CD1c-positive myeloid dendritic cell (primary cell): ENCODE data around the gene UBXN7.
A peak's percentile ranks its signal among the peaks of the same experiment; 100 is the strongest.
"Not testable (repeated sequence)": the region's sequence is repeated elsewhere in the genome, so short reads cannot be mapped to it uniquely, and the experiment has no call there.

Experiments
- DNase-seq: peaks from one replicate; pipeline ENCODE4 v3.0.0-alpha.2; 2016; ENCODE audit errors: extremely low spot score

Gene UBXN7

DNA sequence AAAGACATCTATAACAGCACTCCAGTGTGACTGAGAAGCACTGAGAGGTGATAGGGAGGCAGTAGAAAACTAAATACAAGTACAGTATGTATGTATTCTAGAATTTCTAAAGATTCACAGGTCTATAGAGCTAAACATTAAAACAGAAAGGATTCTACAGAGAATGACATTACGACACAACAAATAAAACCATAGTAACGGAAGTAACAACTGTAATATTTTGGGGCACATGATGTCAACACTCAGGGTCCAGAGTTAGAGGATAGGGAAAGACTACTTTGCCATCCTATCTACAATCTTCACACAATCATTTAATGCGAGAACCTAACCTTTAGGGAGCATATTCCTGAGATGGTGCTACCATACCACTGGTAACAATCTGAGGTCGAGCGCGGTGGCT lies 13.6 kb downstream of the UBXN7 start:
- peak; percentile 33 for DNase-seq

DNA sequence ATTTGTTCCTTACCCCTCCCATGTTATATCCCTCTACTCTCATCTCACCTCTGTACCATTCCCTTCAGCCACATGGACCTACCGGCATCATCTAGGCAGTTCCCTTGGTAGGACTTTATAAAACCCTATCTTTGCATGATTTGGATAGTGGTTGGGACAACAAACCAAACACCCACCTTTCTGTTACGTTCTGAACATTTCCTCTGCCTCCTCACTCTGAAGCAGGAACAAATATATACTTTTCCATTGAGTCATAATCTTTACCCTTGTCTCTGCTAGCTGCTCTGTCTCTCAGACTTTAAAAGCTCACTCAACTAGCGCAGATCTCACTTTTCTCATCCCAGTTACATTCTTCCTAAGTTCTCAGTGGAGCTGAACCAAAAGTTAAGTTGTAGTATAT lies 17.8 kb downstream of the UBXN7 start:
- peak; percentile 5 for DNase-seq

DNA sequence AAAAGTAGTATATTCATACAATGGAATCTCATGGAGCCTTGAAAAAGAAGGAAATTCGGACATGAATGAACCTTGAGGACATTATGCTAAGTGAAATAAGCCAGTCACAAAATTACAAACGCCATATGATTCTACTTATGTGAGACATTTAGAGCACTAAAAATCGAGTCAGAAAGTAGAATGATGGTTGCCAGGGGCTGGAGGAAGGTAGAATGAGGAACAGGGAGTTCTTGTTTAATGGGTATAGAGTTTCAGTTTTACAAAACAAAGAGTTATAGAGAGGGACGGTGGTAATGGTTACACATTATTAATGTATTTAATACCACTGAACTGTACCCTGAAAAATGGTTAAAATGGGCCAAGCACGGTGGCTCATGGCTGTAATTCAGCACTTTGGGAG lies 19.5 kb downstream of the UBXN7 start:
- peak; percentile 26 for DNase-seq

DNA sequence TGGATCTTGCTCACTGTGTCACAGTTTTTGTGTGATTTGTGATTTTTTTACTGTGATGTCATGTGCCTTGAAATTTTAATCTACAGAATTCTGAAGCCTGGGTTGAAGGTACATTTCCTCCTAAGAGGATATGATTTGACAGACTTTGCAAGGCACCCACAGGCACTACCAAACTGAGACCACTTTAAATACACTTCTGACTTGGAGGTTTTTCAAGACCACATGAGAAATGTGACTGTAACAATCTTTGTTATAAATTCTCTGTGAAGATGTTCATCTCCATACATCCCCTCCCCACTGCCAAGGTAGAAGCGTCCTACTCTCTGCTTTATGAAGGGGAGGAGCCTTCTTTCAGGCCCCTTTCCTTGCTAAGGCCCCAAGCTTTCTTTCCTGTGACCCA lies 22.8 kb downstream of the UBXN7 start:
- no peak for DNase-seq

DNA sequence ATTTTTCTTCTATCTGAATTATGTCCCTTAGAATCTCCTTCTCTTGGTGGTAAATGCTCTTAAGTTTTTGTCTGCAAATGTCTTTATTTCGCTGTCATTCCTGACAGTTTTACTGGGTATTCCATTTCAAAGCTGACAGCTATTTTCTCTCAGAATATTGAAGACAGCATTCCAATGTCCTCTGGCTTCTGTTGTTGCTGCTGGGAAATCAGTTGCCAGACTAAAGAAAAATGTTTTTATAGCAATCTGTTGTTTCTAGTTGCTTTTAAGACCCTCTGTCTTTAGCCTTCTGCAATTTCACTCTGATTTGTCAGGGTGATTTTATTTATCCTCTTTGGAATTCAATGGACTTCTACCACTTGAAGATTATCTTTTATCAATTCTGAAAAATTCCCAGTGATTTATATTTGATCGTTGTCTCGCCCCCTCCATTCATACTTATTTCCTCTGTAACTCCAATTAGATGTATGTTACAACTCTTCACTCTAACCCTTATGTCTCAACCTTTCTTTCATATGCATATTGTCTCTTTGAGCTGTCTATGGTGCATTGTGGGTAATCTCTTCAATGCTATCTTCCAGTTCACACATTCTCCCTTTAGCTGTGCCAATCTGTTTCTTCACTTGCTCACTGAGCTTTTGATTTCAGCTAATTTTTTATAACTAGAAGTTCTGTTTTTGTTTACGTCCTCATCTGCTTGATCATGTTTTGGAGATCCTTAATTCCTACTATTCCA lies 23.5 kb downstream of the UBXN7 start:
- no peak for DNase-seq

DNA sequence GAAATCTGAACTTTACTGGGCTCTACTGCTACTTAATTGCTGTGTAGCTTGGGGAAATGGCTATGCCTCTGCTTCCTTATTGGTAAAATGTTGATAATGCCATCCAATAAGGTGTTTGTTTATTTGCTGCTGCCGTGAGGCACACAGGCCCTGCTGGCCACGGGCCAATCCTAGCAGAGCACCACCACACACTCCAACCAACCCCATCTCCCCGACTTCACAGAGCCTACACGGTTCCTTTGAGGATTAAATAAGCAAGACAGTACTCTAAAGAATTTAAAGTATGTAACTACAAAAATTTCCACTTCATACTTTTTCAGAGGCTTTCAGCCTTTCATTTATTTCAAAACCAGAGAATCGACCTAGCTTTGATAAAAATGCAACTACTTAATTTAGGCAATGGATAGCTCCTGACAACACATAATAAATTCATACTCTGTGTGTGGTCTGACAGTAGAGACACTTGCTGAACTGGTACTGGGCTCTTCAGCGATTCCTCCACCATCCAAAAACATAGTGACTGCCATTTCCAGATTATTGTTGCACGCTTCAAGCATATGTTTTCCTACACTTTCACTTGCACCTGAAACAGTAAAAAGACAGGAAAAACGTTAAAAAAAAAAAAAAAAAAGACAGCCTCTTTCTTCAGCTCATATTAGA lies 25.3 kb downstream of the UBXN7 start:
- DNase-seq = no peak

DNA sequence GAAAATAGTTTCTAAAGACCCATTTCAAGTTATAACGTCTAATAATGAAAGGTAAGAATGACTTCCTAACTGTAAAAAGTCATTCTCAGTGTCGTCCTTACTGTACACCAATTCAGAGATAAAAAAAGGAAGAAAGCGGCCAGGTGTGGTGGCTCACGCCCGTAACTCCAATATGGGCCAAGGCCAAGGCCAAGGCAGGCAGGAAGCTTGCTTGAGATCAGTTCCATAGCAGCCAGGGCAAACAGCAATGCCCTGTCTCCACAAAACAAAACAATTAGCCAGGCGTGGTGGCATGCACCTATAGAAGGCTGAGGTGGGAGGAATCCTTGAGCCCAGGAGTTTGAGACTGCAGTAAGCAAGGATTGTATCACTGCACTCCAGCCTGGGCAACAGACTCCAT lies 31.9 kb downstream of the UBXN7 start:
- DNase-seq = no peak

DNA sequence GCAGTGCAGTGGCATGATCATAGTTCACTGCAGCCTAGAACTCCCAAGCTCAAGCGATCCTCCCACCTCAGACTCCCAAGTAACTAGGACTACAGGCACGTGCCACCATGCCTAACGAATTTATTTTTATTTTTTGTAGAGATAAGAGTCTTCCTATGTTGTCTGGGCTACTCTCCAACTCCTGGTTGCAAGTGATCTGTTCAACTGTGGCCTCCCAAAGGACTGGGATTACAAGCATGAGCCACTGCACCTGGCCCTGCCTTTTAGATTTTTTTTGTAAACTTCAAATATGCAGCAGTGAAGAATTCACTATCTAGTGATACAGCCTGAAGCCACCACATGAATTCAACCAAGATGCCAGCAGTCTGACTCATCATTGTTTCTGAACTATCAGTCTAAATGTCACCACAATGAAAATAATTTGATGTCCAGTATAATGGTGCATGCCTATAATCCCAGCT lies 32.7 kb downstream of the UBXN7 start:
- no peak for DNase-seq

DNA sequence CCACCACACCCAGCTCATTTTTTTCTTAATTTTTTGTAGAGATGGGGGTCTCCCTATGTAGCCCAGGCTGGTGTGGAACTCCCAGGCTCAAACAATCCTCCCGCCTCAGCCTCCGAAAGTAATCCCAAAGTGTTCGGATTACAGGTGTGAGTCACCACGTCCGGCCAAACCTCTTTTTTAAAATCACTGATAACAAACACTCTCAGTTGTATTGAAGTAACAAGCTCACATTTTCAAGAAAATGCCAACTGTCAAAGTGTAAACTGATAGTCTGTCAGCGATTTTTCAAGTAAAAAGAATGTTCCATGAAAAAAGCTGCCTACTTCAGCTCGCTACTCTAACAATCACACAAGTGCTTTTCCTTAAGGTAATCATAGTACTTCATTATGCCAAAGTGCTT lies 33.4 kb downstream of the UBXN7 start:
- DNase-seq = no peak

DNA sequence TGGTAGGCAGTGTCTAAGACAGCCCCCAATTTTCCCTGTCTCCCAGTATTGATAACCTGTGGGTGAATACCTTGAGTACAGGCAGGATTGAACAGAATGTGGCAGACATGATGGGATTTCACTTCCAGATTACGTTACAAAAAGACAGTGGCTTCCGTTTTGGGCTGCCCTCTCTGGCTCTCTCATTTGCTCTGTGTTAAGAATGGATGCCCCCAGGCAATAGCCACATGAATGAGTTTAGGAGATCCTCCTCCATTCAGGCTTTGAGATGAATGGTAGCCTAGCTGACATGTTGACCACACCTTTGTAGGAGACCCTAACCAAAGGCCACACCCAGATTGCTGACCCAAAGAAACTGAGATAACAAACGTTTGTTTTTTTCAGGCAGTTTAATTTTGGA lies 34.3 kb downstream of the UBXN7 start:
- DNase-seq = no peak

DNA sequence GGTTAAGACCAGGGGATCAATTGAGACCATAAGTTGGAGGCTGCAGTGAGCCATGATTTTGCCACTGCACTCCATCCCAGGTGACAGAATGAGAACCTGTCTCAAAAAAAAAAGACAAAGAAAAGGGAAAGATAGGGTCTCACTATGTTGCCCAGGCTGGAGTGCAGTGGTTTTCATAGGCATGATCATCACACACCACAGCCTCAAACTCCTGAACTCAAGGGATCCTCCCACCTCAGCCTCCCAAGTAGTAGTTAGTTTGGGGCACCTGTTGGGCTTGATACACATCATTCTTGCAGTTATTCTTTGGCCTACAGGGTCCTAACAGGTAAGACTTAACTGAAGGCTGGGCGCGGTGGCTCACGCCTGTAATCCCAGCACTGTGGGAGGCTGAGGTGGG lies 42.1 kb downstream of the UBXN7 start:
- DNase-seq = no peak

DNA sequence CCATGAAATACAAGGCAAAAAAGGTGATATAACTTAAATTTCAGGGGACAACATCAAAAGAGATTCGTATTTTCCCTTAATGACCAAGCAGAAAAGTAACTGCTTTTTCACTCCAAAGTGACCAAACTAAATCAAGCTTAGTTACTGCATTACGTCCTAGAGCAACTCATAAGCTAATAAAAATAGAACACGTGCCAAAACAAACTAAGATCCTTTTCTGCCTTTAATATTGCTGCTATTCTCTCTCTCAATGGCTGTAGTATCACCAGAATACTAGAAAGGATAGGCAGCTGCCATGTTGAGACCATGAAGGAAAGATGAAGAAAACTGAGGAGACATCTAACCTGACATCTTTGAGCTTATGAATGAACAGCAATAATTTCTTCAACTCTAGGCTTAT lies 43.3 kb downstream of the UBXN7 start:
- DNase-seq = no peak

DNA sequence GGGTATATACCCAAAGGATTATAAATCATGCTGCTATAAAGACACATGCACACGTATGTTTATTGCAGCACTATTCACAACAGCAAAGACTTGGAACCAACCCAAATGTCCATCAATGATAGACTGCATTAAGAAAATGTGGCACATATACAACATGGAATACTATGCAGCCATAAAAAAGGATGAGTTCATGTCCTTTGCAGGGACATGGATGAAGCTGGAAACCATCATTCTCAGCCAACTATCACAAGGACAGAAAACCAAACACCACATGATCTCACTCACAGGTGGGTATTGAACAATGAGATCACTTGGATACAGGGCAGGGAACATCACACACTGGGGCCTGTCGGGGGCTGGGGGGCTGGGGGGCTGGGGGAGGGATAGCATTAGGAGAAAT lies 44.3 kb downstream of the UBXN7 start:
- not testable (repeated sequence) for DNase-seq

DNA sequence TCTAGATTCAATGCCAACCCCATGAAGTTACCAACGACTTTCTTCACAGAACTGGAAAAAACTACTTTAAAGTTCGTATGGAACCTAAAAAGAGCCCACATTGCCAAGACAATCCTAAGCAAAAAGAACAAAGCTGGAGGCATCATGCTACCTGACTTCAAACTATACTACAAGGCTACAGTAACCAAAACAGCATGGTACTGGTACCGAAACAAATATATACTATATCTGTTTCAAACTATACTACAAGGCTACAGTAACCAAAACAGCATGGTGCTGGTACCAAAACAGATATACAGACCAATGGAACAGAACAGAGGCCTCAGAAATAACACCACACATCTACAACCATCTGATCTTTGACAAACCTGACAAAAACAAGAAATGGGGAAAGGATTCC lies 45.4 kb downstream of the UBXN7 start:
- DNase-seq = not testable (repeated sequence)

DNA sequence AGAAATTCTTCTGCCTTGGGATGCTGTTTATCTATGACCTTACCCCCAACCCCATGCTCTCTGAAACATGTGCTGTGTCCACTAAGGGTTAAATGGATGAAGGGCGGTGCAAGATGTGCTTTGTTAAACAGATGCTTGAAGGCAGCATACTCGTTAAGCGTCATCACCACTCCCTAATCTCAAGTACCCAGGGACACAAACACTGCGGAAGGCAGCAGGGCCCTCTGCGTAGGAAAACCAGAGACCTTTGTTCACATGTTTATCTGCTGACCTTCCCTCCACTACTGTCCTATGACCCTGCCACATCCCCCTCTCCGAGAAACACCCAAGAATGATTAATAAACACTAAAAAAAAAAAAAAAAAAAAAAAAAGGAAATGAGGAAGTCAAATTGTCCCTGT lies 46.2 kb downstream of the UBXN7 start:
- not testable (repeated sequence) for DNase-seq

DNA sequence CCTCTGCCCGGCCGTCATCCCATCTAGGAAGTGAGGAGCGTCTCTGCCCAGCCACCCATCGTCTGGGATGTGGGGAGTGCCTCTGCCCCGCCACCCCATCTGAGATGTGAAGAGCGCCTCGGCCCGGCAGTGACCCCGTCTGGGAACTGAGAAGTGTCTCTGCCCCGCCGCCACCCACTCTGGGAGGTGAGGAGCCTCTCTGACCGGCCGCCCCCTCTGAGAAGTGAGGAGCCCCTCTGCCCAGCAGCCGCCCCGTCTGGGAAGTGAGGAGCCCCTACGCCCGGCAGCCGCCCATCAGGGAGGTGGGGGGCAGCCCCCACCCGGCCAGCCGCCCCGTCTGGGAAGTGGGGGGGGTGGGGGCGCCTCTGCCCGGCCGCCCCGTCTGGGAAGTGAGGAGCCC lies 46.8 kb downstream of the UBXN7 start:
- DNase-seq = not testable (repeated sequence)

DNA sequence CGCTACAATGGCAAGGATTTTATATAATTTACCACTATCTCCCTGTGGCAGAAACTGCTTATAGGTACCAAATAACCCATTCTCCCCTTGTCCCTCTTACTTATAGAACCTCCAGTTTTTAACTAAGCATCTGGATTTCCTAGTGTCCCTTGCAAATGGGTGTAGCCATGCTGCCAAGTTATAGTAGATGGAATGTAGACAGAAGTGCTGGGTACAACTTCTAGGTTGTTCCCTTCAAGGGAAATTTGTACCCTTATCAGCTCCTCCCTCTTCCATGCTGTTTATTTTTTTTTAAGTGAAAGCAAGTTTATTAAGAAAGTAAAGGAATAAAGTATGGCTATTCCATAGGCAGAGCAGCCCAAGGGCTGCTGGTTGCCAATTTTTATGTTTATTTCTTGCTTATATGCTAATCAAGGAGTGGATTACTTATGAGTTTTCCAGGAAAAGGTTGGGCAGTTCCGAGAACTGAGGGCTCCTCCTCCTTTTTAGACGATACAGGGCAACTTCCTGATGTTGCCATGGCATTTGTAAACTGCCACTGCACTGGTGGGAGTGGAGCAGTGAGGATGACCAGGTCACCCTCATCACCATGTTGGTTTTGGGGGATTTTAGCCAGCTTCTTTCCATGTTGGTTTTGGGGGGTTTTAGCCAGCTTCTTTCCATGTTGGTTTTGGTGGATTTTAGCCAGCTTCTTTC lies 53.9 kb downstream of the UBXN7 start:
- DNase-seq = peak; percentile 85

DNA sequence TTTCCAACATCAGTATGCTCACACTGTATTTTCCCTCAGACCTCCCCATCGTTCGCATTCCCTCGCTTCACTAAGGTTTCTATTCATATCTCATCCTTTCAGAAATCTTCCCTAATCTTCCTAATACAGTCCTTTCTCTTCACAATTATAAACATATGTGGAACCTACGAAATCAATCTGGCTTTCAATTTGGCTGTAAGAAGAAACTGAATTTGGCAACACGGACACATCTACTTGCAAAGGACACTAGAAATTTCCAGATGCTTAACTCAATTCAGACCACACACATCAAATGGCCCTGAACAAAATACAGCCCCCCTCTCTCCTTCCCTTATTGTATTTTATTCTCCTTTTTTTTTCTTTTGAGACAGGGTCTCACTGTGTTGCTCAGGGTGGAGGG lies 54.9 kb downstream of the UBXN7 start:
- DNase-seq = no peak

DNA sequence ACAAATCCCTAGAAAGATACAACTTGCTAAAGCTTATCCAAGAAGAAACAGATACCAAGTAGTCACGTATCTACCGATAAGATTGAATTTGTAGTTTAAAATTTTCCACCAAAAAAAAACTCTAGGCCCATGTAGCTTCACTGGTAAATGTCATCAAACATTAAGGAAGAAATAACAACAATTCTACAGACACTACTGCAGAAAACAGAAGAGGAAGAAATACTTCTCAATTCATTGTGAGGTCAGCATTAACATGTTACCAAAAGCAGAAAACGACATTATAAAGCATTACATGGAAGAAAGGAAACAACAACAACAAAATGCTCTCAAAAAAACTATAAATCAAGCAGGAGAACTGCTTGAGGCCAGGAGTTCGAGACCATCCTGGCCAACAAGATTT lies 66.5 kb downstream of the UBXN7 start:
- peak; percentile 46 for DNase-seq

DNA sequence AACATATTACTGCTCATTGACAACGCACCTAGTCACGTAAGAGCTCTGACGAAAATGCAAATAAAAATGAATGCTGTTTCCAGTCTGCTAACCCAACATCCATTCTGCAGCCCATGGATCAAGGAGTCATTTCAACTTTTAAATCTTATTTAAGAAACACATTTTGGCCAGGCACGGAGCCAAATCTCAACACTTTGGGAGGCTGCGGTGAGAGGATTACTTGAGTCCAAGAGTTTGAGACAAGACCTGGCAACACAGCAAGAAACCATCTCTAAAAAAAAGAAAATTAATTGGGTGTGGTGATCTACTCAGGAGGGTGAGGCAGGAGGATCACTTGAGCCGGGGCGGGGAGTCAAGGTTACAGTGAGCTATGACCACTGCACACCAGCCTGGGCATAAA lies 71.6 kb downstream of the UBXN7 start:
- no peak for DNase-seq

DNA sequence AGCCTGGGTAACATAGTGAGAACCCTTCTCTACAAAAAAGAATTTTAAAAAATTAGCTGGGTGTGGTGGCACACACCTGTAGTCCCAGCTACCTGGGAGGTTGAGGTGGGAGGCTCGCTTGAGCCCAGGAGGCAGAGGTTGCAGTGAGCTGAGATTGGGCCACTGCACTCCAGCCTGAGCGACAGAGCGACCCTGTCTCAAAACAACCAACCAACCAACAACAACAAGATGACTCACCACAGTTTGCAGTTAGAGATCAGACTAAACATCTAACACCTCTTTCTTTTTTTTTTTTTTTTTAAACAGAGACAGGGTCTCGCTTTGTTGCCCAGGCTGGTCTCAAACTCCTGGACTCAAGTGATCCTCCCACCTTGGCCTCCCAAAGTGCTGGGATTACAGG lies 73.7 kb downstream of the UBXN7 start:
- not testable (repeated sequence) for DNase-seq

DNA sequence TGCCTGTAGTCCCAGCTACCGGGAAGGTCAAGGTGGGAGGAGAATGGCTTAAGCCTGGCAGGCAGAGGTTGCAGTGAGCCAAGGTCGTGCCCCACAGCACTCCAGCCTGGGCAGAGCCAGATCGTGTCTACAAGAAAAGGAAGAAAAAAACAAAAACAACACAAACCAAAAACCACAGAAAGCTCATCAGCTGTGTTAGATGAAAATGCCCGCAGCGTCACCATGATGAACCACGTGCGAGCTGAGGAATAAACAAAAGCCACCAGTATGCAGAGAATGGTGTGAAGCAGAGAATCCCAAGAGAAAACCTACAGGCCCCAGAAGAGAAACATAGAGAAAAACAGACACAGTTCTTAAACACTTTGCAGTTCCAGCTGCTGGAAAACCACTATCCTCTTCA lies 74.3 kb downstream of the UBXN7 start:
- DNase-seq = no peak

DNA sequence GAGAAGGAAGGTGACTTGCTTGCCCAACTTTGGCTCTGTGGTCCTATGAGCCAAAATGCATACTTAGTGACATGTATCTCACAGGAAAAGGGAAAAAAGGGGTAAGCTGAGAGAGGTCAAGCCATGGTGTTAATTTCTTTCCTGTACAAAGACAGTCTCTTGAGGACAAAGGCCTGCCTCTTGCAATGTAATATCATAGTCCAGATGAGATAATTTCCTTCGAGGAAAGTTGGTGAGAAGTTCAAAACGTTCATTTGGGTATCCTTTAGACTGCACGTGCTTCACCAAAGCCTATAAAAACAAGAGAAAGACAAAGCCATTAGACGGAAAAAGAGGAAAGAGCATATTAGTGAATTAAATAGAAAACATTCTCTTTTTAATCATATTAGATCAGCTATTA lies 75.7 kb downstream of the UBXN7 start:
- DNase-seq = no peak
